ENCODE data around the gene RIPPLY2.
"Not testable (repeated sequence)": the region's sequence is repeated elsewhere in the genome, so short reads cannot be mapped to it uniquely, and the experiment has no call there.

RIPPLY2 gene, protein sequence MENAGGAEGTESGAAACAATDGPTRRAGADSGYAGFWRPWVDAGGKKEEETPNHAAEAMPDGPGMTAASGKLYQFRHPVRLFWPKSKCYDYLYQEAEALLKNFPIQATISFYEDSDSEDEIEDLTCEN

DNA sequence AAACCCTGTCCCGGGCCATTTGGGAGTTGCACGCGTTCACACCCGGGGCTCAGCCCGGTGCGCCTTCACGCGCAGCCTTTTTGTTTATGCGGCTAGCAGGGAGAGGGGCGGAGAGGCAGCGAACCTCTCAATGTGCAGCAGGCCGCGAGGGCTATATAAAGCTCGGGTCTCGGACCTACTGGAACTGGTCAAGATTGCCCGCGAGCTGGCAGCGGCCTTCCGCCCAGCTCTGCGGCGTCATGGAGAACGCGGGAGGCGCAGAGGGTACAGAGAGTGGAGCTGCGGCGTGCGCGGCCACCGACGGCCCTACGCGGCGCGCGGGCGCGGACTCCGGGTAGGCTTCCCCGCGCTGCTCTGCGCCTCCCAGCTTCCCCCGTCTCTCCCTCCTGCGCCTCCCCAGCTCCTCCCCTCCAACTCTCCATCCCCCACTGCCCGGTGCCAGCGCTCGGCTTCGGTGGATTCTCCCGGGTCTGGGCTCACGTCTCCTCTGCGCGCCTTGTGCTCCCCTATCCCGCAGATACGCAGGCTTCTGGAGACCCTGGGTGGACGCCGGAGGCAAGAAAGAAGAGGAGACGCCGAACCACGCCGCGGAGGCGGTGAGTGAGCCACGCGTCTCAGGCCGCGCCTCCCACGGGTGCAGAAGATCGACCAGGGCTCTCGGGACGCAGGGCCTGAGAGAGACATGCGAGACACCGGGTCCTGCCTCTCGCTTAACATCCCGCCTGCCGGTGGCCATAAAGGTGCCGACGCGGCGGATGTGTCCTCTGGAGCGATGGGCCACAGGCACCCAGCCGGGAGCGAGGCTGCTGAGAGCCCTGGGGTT is at the start of gene RIPPLY2:
Gene RIPPLY2, plus strand, starts transcription at position 183 of the 823 bp plus-strand sequence. Its CDS starts 57 bp downstream, at position 240.
- peak; percentile 26 for DNase-seq (ENCODE audit: low spot score)
- TF ChIP-seq, protein P1, sequence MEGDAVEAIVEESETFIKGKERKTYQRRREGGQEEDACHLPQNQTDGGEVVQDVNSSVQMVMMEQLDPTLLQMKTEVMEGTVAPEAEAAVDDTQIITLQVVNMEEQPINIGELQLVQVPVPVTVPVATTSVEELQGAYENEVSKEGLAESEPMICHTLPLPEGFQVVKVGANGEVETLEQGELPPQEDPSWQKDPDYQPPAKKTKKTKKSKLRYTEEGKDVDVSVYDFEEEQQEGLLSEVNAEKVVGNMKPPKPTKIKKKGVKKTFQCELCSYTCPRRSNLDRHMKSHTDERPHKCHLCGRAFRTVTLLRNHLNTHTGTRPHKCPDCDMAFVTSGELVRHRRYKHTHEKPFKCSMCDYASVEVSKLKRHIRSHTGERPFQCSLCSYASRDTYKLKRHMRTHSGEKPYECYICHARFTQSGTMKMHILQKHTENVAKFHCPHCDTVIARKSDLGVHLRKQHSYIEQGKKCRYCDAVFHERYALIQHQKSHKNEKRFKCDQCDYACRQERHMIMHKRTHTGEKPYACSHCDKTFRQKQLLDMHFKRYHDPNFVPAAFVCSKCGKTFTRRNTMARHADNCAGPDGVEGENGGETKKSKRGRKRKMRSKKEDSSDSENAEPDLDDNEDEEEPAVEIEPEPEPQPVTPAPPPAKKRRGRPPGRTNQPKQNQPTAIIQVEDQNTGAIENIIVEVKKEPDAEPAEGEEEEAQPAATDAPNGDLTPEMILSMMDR (IDR thresholded peaks at IDR 0.05; ENCODE audit: extremely low read depth, insufficient read depth, missing control alignments): no peak
- in situ Hi-C loops (cut with MboI; ENCODE audit: low pct_unique_long_range_greater_than_20kb, low sequenced_read_pairs, unreplicated experiment): no loop called here

GRCh38 chr6:83803492-83803891 is 49.7 kb upstream of the RIPPLY2 start:
- in situ Hi-C loops (cut with MboI; ENCODE audit: low pct_unique_long_range_greater_than_20kb, low sequenced_read_pairs, unreplicated experiment): not testable (repeated sequence)

DNA sequence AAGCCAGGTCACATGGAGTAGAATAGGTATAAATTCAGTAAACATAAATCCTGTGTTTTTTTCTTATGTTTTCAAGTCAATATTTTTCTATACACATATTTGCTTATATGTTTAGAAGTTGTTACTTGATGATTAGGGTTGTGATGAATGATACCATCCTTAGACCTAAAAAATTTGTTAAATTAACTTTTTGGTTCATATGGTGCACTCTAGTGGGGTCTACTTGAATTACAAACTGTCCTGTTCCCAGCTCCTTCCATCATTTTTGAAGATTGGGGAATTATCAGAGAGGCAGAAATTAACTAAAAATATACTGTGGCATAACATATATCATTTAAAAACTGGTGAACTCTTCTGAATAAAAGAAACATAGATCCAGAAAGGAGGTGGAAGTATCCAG is 48.3 kb upstream of the RIPPLY2 start:
- TF ChIP-seq, protein P1 (IDR thresholded peaks at IDR 0.05; ENCODE audit: extremely low read depth, insufficient read depth, missing control alignments): no peak
- in situ Hi-C loops (cut with MboI; ENCODE audit: low pct_unique_long_range_greater_than_20kb, low sequenced_read_pairs, unreplicated experiment): no loop called here
- no peak for DNase-seq (ENCODE audit: low spot score)

More at GRCh38 chr6:83803492-83803891, 49.7 kb upstream of the RIPPLY2 start:
- not testable (repeated sequence) for DNase-seq (ENCODE audit: low spot score)

DNA sequence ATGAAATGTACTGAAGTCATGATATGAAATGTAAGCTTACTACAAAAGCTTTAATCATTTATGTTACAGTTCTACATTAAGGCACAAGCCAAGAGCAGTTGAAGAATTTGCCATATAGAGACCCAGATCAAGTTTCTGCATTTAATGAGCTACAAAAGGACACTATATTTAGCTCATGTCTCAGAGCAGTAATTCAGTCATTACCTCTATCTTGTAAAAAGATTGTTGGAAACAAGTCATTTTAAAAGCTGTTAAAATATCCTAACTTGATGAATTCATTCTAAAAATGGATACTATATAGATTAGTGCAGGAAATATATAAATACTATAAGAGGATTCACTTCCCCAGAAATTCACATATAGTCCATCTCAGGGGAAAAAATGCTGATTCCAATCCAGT is 45.2 kb upstream of the RIPPLY2 start:
- in situ Hi-C loops (cut with MboI; ENCODE audit: low pct_unique_long_range_greater_than_20kb, low sequenced_read_pairs, unreplicated experiment): no loop called here
- TF ChIP-seq, protein P1 (IDR thresholded peaks at IDR 0.05; ENCODE audit: extremely low read depth, insufficient read depth, missing control alignments): no peak

GRCh38 chr6:83808926-83809325 is 44.2 kb upstream of the RIPPLY2 start:
- in situ Hi-C loops (cut with MboI; ENCODE audit: low pct_unique_long_range_greater_than_20kb, low sequenced_read_pairs, unreplicated experiment): no loop called here
- TF ChIP-seq, protein P1 (IDR thresholded peaks at IDR 0.05; ENCODE audit: extremely low read depth, insufficient read depth, missing control alignments): no peak
- no peak for DNase-seq (ENCODE audit: low spot score)

More for the DNA sequence above, 45.2 kb upstream of the RIPPLY2 start:
- no peak for DNase-seq (ENCODE audit: low spot score)

DNA sequence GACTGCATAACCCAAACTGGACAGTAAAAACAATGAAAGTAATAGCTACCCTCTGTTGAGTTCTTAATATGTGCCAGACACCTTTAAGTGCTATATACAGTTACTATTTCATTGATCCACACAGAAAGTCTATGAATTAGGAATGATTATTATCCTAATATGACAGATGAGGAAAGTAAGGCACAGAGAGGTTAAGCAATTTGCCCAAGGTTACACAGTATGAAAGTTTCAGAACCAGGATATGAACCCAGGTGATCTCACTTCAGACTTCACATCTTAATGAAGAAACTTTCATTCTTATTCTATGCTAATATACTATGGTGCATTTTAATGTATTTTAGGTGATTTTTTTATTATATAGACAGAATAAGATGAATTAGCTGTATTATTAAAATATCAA is 40.6 kb upstream of the RIPPLY2 start:
- TF ChIP-seq, protein P1 (IDR thresholded peaks at IDR 0.05; ENCODE audit: extremely low read depth, insufficient read depth, missing control alignments): no peak
- DNase-seq (ENCODE audit: low spot score): no peak
- in situ Hi-C loops (cut with MboI; ENCODE audit: low pct_unique_long_range_greater_than_20kb, low sequenced_read_pairs, unreplicated experiment): no loop called here

- TF ChIP-seq, protein P1 (IDR thresholded peaks at IDR 0.05; ENCODE audit: extremely low read depth, insufficient read depth, missing control alignments): no peak
- DNase-seq (ENCODE audit: low spot score): no peak
- in situ Hi-C loops (cut with MboI; ENCODE audit: low pct_unique_long_range_greater_than_20kb, low sequenced_read_pairs, unreplicated experiment): no loop called here
Measured at GRCh38 chr6:83815631-83816272, 37.4 kb upstream of the RIPPLY2 start.

Data from GM13977 (cell line).